ENCODE results near the gene KIAA1217.

- TF ChIP-seq CTCF (conservative IDR thresholded peaks at IDR 0.05; ENCODE audit: low read depth, low read length): no peak
- TF ChIP-seq, protein P1, sequence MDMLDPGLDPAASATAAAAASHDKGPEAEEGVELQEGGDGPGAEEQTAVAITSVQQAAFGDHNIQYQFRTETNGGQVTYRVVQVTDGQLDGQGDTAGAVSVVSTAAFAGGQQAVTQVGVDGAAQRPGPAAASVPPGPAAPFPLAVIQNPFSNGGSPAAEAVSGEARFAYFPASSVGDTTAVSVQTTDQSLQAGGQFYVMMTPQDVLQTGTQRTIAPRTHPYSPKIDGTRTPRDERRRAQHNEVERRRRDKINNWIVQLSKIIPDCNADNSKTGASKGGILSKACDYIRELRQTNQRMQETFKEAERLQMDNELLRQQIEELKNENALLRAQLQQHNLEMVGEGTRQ (IDR thresholded peaks at IDR 0.05; ENCODE audit: low read depth, low read length): no peak
- TF ChIP-seq RFX5 (IDR thresholded peaks at IDR 0.05; ENCODE audit: low read depth, low read length): no peak
- no peak for TF ChIP-seq POLR2A (IDR thresholded peaks at IDR 0.05; ENCODE audit: low read depth, low read length)
- no peak for TF ChIP-seq SMC3 (IDR thresholded peaks at IDR 0.05; ENCODE audit: low read depth, low read length)
- no peak for TF ChIP-seq MAFK (IDR thresholded peaks at IDR 0.05; ENCODE audit: low read depth, low read length)
- TF ChIP-seq MAZ (IDR thresholded peaks at IDR 0.05; ENCODE audit: borderline replicate concordance, low read depth, low read length): no peak
- TF ChIP-seq MXI1 (IDR thresholded peaks at IDR 0.05; ENCODE audit: borderline replicate concordance, low read depth, low read length): no peak
- no peak for TF ChIP-seq RAD21 (IDR thresholded peaks at IDR 0.05; ENCODE audit: low read length)
Measured at GRCh38 chr10:24162206-24162985, 46.5 kb upstream of the KIAA1217 start.
